WTC11 (cell line): ENCODE results near the gene RFX3.

Experiments used
- CBFB ChIP-seq: sonication (generic); formaldehyde crosslinking; IDR thresholded peaks from 2 replicates; pipeline ENCODE4 v1.8.1; 2022; ENCODE audit warnings: mild to moderate bottlenecking, low read depth, missing genetic modification reagents
- CREB1 ChIP-seq: sonication (generic); formaldehyde crosslinking; IDR thresholded peaks from 2 replicates; pipeline ENCODE4 v1.8.0; 2023; ENCODE audit warnings: mild to moderate bottlenecking, missing genetic modification reagents
- CTCF ChIP-seq: fragments of 200-600 bp; IDR thresholded peaks from 2 replicates; pipeline ENCODE4 v1.8.0; 2022; ENCODE audit warnings: antibody characterized with exemption
- ELF4 ChIP-seq: sonication (generic); formaldehyde crosslinking; IDR thresholded peaks from 2 replicates; pipeline ENCODE4 v1.8.1; 2022; ENCODE audit warnings: low read depth, mild to moderate bottlenecking, moderate library complexity, missing genetic modification reagents
- USF2 ChIP-seq: sonication (generic); formaldehyde crosslinking; IDR thresholded peaks from 2 replicates; pipeline ENCODE4 v1.8.1; 2023; ENCODE audit warnings: mild to moderate bottlenecking, missing genetic modification reagents, moderate library complexity
- ZNF281 ChIP-seq: sonication (generic); formaldehyde crosslinking; IDR thresholded peaks from 2 replicates; pipeline ENCODE4 v1.8.0; 2023; ENCODE audit warnings: mild to moderate bottlenecking, missing genetic modification reagents

GRCh38 chr9:3507395-3508077 lies 18.3 kb downstream of the RFX3 start:
- no peak for TF ChIP-seq CTCF
- no peak for TF ChIP-seq USF2
- TF ChIP-seq ZNF281 (CRISPR knock-in tag) = no peak
- TF ChIP-seq ELF4 (CRISPR knock-in tag) = no peak
- TF ChIP-seq CBFB (CRISPR knock-in tag) = no peak
- no peak for TF ChIP-seq CREB1 (CRISPR knock-in tag)
